ENCODE measurements around the gene FHL2. TPM values are rescaled to one million over a fixed set of nuclear protein-coding genes. Genes with fewer than 3 reads are reported as not detected.

FHL2 gene
- total RNA-seq, 2 donors from 2014 or later: 11.1 to 11.4 TPM

GRCh38 chr2:105362862-105363591 is 35.8 kb downstream of the FHL2 start:
- Histone ChIP-seq H3K27me3 (ENCODE audit: control insufficient read depth, insufficient read depth, low read length, poor library complexity, severe bottlenecking) (no peaks in the 10 kb centered on the region), H3K4me1 (ENCODE audit: control insufficient read depth, insufficient read depth, low read length) (no peaks in the 10 kb centered on the region), H3K36me3 (ENCODE audit: control insufficient read depth, insufficient read depth, low read length) (peaks cover 67% of the 10 kb centered on the region), H3K9ac (ENCODE audit: extremely low read depth, low read length, poor library complexity, severe bottlenecking) (no peak overlapping the region), H3K4me3 (ENCODE audit: low read length) (no peak overlapping the region), H3K27ac (ENCODE audit: low read depth, low read length) (no peak overlapping the region), H3K9me3 (ENCODE audit: control insufficient read depth, low read length) (no peaks in the 10 kb centered on the region)
- TF ChIP-seq CTCF (conservative IDR thresholded peaks at IDR 0.05): no peak
- H3K4me1 Mint-ChIP-seq: no peaks in the 10 kb centered on the region
- no peak overlapping the region for H3K27ac Mint-ChIP-seq
- H3K4me3 Mint-ChIP-seq: no peak overlapping the region
- DNase-seq: no peak
- H3K27me3 Mint-ChIP-seq (ENCODE audit: insufficient read depth): no peaks in the 10 kb centered on the region
- peaks cover 40% of the 10 kb centered on the region for H3K36me3 Mint-ChIP-seq (ENCODE audit: low read depth)
- H3K9me3 Mint-ChIP-seq: no peaks in the 10 kb centered on the region
- 91 to 96% methylated on average over 15 of the region's 15 CpGs for WGBS, 2 experiments (ENCODE audit: insufficient coverage in 1 of 2, insufficient read length in 1 of 2)

GRCh38 chr2:105361102-105361889 is 37.6 kb downstream of the FHL2 start:
- Histone ChIP-seq H3K9me3 (ENCODE audit: control insufficient read depth, low read length) (no peaks in the 10 kb centered on the region), H3K4me1 (ENCODE audit: control insufficient read depth, insufficient read depth, low read length) (no peaks in the 10 kb centered on the region), H3K9ac (ENCODE audit: extremely low read depth, low read length, poor library complexity, severe bottlenecking) (no peak overlapping the region), H3K36me3 (ENCODE audit: control insufficient read depth, insufficient read depth, low read length) (peaks cover 64% of the 10 kb centered on the region), H3K27ac (ENCODE audit: low read depth, low read length) (no peak overlapping the region), H3K4me3 (ENCODE audit: low read length) (no peak overlapping the region), H3K27me3 (ENCODE audit: control insufficient read depth, insufficient read depth, low read length, poor library complexity, severe bottlenecking) (no peaks in the 10 kb centered on the region)
- TF ChIP-seq CTCF (conservative IDR thresholded peaks at IDR 0.05): no peak
- H3K27me3 Mint-ChIP-seq (ENCODE audit: insufficient read depth): no peaks in the 10 kb centered on the region
- H3K36me3 Mint-ChIP-seq (ENCODE audit: low read depth): peaks cover 44% of the 10 kb centered on the region
- no peak for DNase-seq
- no peak overlapping the region for H3K27ac Mint-ChIP-seq
- WGBS, 2 experiments (ENCODE audit: insufficient coverage in 1 of 2, insufficient read length in 1 of 2): 87 to 88% methylated on average over 9 to 11 of the region's 11 CpGs
- H3K4me1 Mint-ChIP-seq: no peaks in the 10 kb centered on the region
- H3K9me3 Mint-ChIP-seq: no peaks in the 10 kb centered on the region
- no peak overlapping the region for H3K4me3 Mint-ChIP-seq

GRCh38 chr2:105358593-105358992 is 40.3 kb downstream of the FHL2 start:
- no peaks in the 10 kb centered on the region for H3K4me1 ChIP-seq (ENCODE audit: control insufficient read depth, insufficient read depth, low read length)
- H3K36me3 ChIP-seq (ENCODE audit: control insufficient read depth, insufficient read depth, low read length): peaks cover 59% of the 10 kb centered on the region
- H3K27ac ChIP-seq (ENCODE audit: low read depth, low read length): no peak overlapping the region
- H3K4me3 ChIP-seq (ENCODE audit: low read length): no peak overlapping the region
- 91 to 94% methylated on average over 5 to 6 of the region's 6 CpGs for WGBS, 2 experiments (ENCODE audit: insufficient coverage in 1 of 2, insufficient read length in 1 of 2)
- H3K4me1 Mint-ChIP-seq: no peaks in the 10 kb centered on the region
- H3K27ac Mint-ChIP-seq: no peak overlapping the region
- H3K9me3 Mint-ChIP-seq: no peaks in the 10 kb centered on the region
- H3K9ac ChIP-seq (ENCODE audit: extremely low read depth, low read length, poor library complexity, severe bottlenecking): no peak overlapping the region
- no peak for TF ChIP-seq CTCF (conservative IDR thresholded peaks at IDR 0.05)
- H3K27me3 Mint-ChIP-seq (ENCODE audit: insufficient read depth): no peaks in the 10 kb centered on the region
- no peaks in the 10 kb centered on the region for H3K27me3 ChIP-seq (ENCODE audit: control insufficient read depth, insufficient read depth, low read length, poor library complexity, severe bottlenecking)
- no peaks in the 10 kb centered on the region for H3K9me3 ChIP-seq (ENCODE audit: control insufficient read depth, low read length)
- no peak for DNase-seq
- H3K36me3 Mint-ChIP-seq (ENCODE audit: low read depth): peaks cover 45% of the 10 kb centered on the region
- no peak overlapping the region for H3K4me3 Mint-ChIP-seq
